HepG2 (cell line): ENCODE results near the gene FMN2. TPM values are rescaled to one million over a fixed set of nuclear protein-coding genes. Genes with fewer than 3 reads are reported as not detected.

Source experiments
- ATAC-seq: fragments of 200-7000 bp; cut with Tn5 transposase; 3 replicates; pipeline ENCODE4 v1.9.1; 2020; ENCODE audit warnings: mild to moderate bottlenecking, moderate library complexity
- BruUV-seq: library from RNA; stranded (reverse); fragments of 400-500 nt; replicated peaks from 2 replicates; lab custom pipeline; 2021; lab: Mats Ljungman, UMichigan
- CTCF ChIA-PET: fragments of 300-600 bp; formaldehyde crosslinking; extraction: SDS; loops from one replicate; lab custom pipeline; 2021; ENCODE audit warnings: low total read pairs, inconsistent platforms, low intra/inter-chr PET ratio; lab: Yijun Ruan, JAX
- POLR2A ChIA-PET: fragments of 350-600 bp; sonication (Branson Sonifier 250); formaldehyde crosslinking; loops from one replicate; lab custom pipeline; 2020; ENCODE audit warnings: antibody characterized with exemption, inconsistent platforms; lab: Yijun Ruan, JAX
- DNase-seq: peaks from one replicate; pipeline ENCODE4 v3.0.0-alpha.2; 2015; ENCODE audit warnings: low spot score
- FAIRE-seq: peaks from 3 replicates; lab custom pipeline; 2011; peaks lifted over from hg19 to GRCh38; lab: Jason Lieb, UNC
- H2AFZ ChIP-seq: one replicate; pipeline ENCODE4 v1.6.1; 2011; ENCODE audit warnings: low read length, inconsistent platforms
- H3K27ac ChIP-seq: fragments of 300-600 bp; 3 replicates; pipeline ENCODE4 v1.8.0; 2011; ENCODE audit warnings: mixed run types, mild to moderate bottlenecking, mixed read lengths, low read length, inconsistent platforms; ENCODE audit not compliant: insufficient read depth; ENCODE audit errors: extremely low read length
- H3K27me3 ChIP-seq, 2 experiments: fragments of 200-600 bp in 1 of 2; 2 replicates in 1 of 2; 3 replicates in 1 of 2; pipeline versions ENCODE4 v1.6.0 to v1.8.0; 2011; ENCODE audit warnings: low read length in 2 of 2, mild to moderate bottlenecking in 2 of 2, moderate library complexity in 2 of 2, inconsistent platforms in 1 of 2; ENCODE audit not compliant: insufficient read depth in 2 of 2, control insufficient read depth in 1 of 2
- H3K36me3 ChIP-seq, 2 experiments: fragments of 200-600 bp in 1 of 2; replicated peaks in 1 of 2; 2 replicates in 1 of 2; 3 replicates in 1 of 2; pipeline versions ENCODE4 v1.5.1 to v1.8.0; 2011; ENCODE audit warnings: low read length in 2 of 2, inconsistent platforms in 1 of 2; ENCODE audit not compliant: insufficient read depth in 2 of 2, control insufficient read depth in 1 of 2
- H3K4me1 ChIP-seq: 2 replicates; pipeline ENCODE4 v1.5.1; 2012; ENCODE audit warnings: low read length, inconsistent platforms; ENCODE audit not compliant: insufficient read depth
- H3K4me2 ChIP-seq: 2 replicates; pipeline ENCODE4 v1.6.0; 2011; ENCODE audit warnings: low read depth, low read length, inconsistent platforms
- H3K4me3 ChIP-seq, 3 experiments: fragments of 200-600 bp in 1 of 3; sonication (generic), shearing (Covaris generic) in 1 of 3; replicated peaks in 1 of 3; 2 replicates each; pipeline ENCODE4 v1.5.1; 2011 to 2016; ENCODE audit warnings: low read length in 3 of 3, inconsistent platforms in 2 of 3, low read depth in 2 of 3, mild to moderate bottlenecking in 2 of 3, control low read depth in 1 of 3, mixed read lengths in 1 of 3; ENCODE audit not compliant: insufficient read depth in 1 of 3
- H3K79me2 ChIP-seq: one replicate; pipeline ENCODE4 v1.6.1; 2011; ENCODE audit warnings: low read length, inconsistent platforms; ENCODE audit not compliant: insufficient read depth
- H3K9ac ChIP-seq: 2 replicates; pipeline ENCODE4 v1.6.0; 2011; ENCODE audit warnings: mild to moderate bottlenecking, low read depth, low read length, inconsistent platforms; ENCODE audit not compliant: insufficient read depth
- H3K9me3 ChIP-seq: 2 replicates; pipeline ENCODE4 v1.5.1; 2012; ENCODE audit warnings: mild to moderate bottlenecking, low read length
- H4K20me1 ChIP-seq: 2 replicates; pipeline ENCODE4 v1.6.0; 2011; ENCODE audit warnings: inconsistent platforms, mild to moderate bottlenecking, low read length, moderate library complexity; ENCODE audit not compliant: insufficient read depth
- FOSL1 ChIP-seq: sonication (generic); formaldehyde crosslinking; IDR thresholded peaks from 2 replicates; pipeline ENCODE4 v1.9.0; 2021; ENCODE audit warnings: missing genetic modification reagents, borderline replicate concordance
- JUN ChIP-seq: sonication (generic); formaldehyde crosslinking; IDR thresholded peaks from 2 replicates; pipeline ENCODE4 v1.4.0; 2020; ENCODE audit warnings: mild to moderate bottlenecking, missing genetic modification reagents
- MAZ ChIP-seq, 2 experiments: sonication (generic) in 1 of 2; formaldehyde crosslinking in 1 of 2; IDR thresholded peaks; 2 replicates each; pipeline versions ENCODE4 v1.5.0 to v1.6.1; 2012 to 2020; ENCODE audit warnings: low read depth in 2 of 2, mild to moderate bottlenecking in 2 of 2, borderline replicate concordance in 1 of 2, improper control_type of control experiment in 1 of 2, low read length in 1 of 2, missing genetic modification reagents in 1 of 2, moderate library complexity in 1 of 2
- NFYB ChIP-seq: sonication (generic); formaldehyde crosslinking; IDR thresholded peaks from 2 replicates; pipeline ENCODE4 v1.4.0; 2020; ENCODE audit warnings: missing genetic modification reagents
- STAG1 ChIP-seq: sonication (generic); formaldehyde crosslinking; IDR thresholded peaks from 2 replicates; pipeline ENCODE4 v1.4.0; 2020; ENCODE audit warnings: missing genetic modification reagents
- ZEB1 ChIP-seq: IDR thresholded peaks from 2 replicates; pipeline ENCODE4 v1.6.1; 2012; ENCODE audit warnings: mild to moderate bottlenecking, low read depth, inconsistent platforms; ENCODE audit not compliant: insufficient replicate concordance
- ZNF253 ChIP-seq: sonication (generic); formaldehyde crosslinking; IDR thresholded peaks from 2 replicates; pipeline ENCODE4 v1.8.0; 2022; ENCODE audit warnings: mild to moderate bottlenecking, missing genetic modification reagents, borderline replicate concordance
- ZNF563 ChIP-seq: sonication (generic); formaldehyde crosslinking; IDR thresholded peaks from 2 replicates; pipeline ENCODE4 v1.8.0; 2022; ENCODE audit warnings: mild to moderate bottlenecking, moderate library complexity, missing genetic modification reagents
- WGBS: methylation state at CpG from one replicate; pipeline ENCODE4 v1.1.6; 2017; ENCODE audit warnings: low lambda C conversion rate; 5-methylcytosine and 5-hydroxymethylcytosine counted together
- in situ Hi-C: cut with HindIII; loops from 2 replicates; pipeline ENCODE4 v1.10.0; 2017; ENCODE audit warnings: low pct_unique_long_range_greater_than_20kb; ENCODE audit not compliant: extremely low pct_ligation_motif_present
- intact Hi-C: fragments of 100-400 bp; cut with micrococcal nuclease; formaldehyde crosslinking; loops from one replicate; pipeline ENCODE4 v1.10.0; 2022; ENCODE audit not compliant: unreplicated experiment
- polyA plus RNA-seq, 8 experiments: library from polyadenylated mRNA; depleted of rRNA in 3 of 8; stranded (reverse) in 7 of 8; unstranded in 1 of 8; fragments of >200 nt; fragmentation: Illumina TruSeq in 4 of 8; extraction: Trizol in 4 of 8; gene quantifications; 2 replicates each; pipeline versions ENCODE4 v1.2.1 to v1.2.3, GENCODE V29; 2011 to 2016; ENCODE audit warnings: low read depth in 4 of 8, missing spikeins in 1 of 8, mixed read lengths in 1 of 8; ENCODE audit not compliant: insufficient read depth in 1 of 8
- total RNA-seq, 5 experiments: library from RNA; depleted of rRNA; stranded (reverse); fragments of >200 nt; fragmentation: Illumina TruSeq; extraction: Trizol; gene quantifications; 2 replicates each; pipeline ENCODE4 v1.2.3, GENCODE V29; 2016; ENCODE audit warnings: low read depth in 1 of 5
- TF ChIP-seq, protein P1 (sequence below), 2 experiments: fragments of 450-650 bp in 1 of 2; sonication (generic) in 1 of 2; formaldehyde crosslinking in 1 of 2; IDR thresholded peaks; 2 replicates each; pipeline versions ENCODE4 v1.6.1 to v1.8.0; 2016 to 2022; ENCODE audit warnings: antibody characterized with exemption in 1 of 2, mild to moderate bottlenecking in 1 of 2, missing genetic modification reagents in 1 of 2
- TF ChIP-seq, protein P2 (sequence below): sonication (generic); formaldehyde crosslinking; IDR thresholded peaks from 2 replicates; pipeline ENCODE4 v1.5.0; 2020; ENCODE audit warnings: missing genetic modification reagents

FMN2 gene
- total and polyA plus RNA-seq, 2 of the 13 experiments (the other 11 are each of a cell fraction or from before 2014, with no cell fraction given), result not detected

- H2AFZ ChIP-seq, result no peak overlapping the region
- H3K4me3 ChIP-seq, result no peak overlapping the region
- intact Hi-C loops, result no loop called here
- POLR2A ChIA-PET, result no interaction called here
- no peak overlapping the region for H3K9ac ChIP-seq
- no peaks in the 10 kb centered on the region for H4K20me1 ChIP-seq
- FAIRE-seq, result no peak
- ATAC-seq, result no peak
- H3K9me3 ChIP-seq, result no peaks in the 10 kb centered on the region
- H3K36me3 ChIP-seq, result no peaks in the 10 kb centered on the region
- no peaks in the 10 kb centered on the region for H3K79me2 ChIP-seq
- TF ChIP-seq FOSL1 (CRISPR knock-in tag) (no peak), MAZ (IDR thresholded peaks at IDR 0.05; ENCODE audit: borderline replicate concordance, low read depth, low read length) (no peak), MAZ (CRISPR knock-in tag; IDR thresholded peaks at IDR 0.05; ENCODE audit: low read depth) (no peak), STAG1 (no peak), JUN (CRISPR knock-in tag) (no peak), ZNF253 (CRISPR knock-in tag) (no peak), ZEB1 (no peak), ZNF563 (CRISPR knock-in tag) (no peak), NFYB (CRISPR knock-in tag) (no peak)
- TF ChIP-seq, protein P1, sequence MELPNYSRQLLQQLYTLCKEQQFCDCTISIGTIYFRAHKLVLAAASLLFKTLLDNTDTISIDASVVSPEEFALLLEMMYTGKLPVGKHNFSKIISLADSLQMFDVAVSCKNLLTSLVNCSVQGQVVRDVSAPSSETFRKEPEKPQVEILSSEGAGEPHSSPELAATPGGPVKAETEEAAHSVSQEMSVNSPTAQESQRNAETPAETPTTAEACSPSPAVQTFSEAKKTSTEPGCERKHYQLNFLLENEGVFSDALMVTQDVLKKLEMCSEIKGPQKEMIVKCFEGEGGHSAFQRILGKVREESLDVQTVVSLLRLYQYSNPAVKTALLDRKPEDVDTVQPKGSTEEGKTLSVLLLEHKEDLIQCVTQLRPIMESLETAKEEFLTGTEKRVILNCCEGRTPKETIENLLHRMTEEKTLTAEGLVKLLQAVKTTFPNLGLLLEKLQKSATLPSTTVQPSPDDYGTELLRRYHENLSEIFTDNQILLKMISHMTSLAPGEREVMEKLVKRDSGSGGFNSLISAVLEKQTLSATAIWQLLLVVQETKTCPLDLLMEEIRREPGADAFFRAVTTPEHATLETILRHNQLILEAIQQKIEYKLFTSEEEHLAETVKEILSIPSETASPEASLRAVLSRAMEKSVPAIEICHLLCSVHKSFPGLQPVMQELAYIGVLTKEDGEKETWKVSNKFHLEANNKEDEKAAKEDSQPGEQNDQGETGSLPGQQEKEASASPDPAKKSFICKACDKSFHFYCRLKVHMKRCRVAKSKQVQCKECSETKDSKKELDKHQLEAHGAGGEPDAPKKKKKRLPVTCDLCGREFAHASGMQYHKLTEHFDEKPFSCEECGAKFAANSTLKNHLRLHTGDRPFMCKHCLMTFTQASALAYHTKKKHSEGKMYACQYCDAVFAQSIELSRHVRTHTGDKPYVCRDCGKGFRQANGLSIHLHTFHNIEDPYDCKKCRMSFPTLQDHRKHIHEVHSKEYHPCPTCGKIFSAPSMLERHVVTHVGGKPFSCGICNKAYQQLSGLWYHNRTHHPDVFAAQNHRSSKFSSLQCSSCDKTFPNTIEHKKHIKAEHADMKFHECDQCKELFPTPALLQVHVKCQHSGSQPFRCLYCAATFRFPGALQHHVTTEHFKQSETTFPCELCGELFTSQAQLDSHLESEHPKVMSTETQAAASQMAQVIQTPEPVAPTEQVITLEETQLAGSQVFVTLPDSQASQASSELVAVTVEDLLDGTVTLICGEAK (IDR thresholded peaks at IDR 0.05), result no peak
- TF ChIP-seq, protein P1 (CRISPR knock-in tag; IDR thresholded peaks at IDR 0.05), result no peak
- TF ChIP-seq, protein P2, sequence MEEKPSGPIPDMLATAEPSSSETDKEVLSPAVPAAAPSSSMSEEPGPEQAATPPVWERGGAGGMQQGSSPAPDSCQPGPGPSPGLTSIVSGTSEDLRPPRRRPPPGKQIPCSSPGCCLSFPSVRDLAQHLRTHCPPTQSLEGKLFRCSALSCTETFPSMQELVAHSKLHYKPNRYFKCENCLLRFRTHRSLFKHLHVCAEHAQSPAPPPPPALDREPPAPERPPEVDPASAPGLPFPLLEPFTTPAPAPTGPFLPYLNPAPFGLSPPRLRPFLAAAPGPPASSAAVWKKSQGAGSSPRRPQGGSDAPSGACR (CRISPR knock-in tag), result no peak
- TF ChIP-seq, all 625 proteins: peak for 0
- in situ Hi-C loops, result no loop called here
- Histone ChIP-seq H3K4me2 (no peak overlapping the region), H3K27me3 (no peaks in the 10 kb centered on the region), H3K27ac (no peak overlapping the region), H3K4me1 (no peaks in the 10 kb centered on the region)
- no peak for DNase-seq
- BruUV-seq, result no TSS peak
- 35% methylated on average over 5 of the region's 5 CpGs for WGBS
- CTCF ChIA-PET, result no interaction called here
Measured at GRCh38 chr1:240337781-240338180, 246.1 kb downstream of the FMN2 start.
